HEK293 (cell line): Measurements from ENCODE around the gene SPRY4.

Experiments used
- GLIS1 ChIP-seq: fragments of 450-650 bp; formaldehyde crosslinking; IDR thresholded peaks from 2 replicates; pipeline ENCODE4 v1.5.1; 2016; ENCODE audit warnings: missing biosample characterization, missing genetic modification characterization
- GLIS2 ChIP-seq: fragments of 450-650 bp; formaldehyde crosslinking; IDR thresholded peaks from 2 replicates; pipeline ENCODE4 v1.5.1; 2016; ENCODE audit warnings: missing biosample characterization, missing genetic modification characterization
- HOXD13 ChIP-seq: sonication (generic); formaldehyde crosslinking; IDR thresholded peaks from 2 replicates; pipeline ENCODE4 v1.8.0; 2022; ENCODE audit warnings: missing genetic modification reagents, borderline replicate concordance
- KLF8 ChIP-seq: fragments of 450-650 bp; formaldehyde crosslinking; IDR thresholded peaks from 2 replicates; pipeline ENCODE4 v1.5.1; 2016; ENCODE audit warnings: missing biosample characterization, missing genetic modification characterization
- MZF1 ChIP-seq: fragments of 450-650 bp; formaldehyde crosslinking; IDR thresholded peaks from 2 replicates; pipeline ENCODE4 v1.5.1; 2017; ENCODE audit warnings: missing biosample characterization, missing genetic modification characterization, borderline replicate concordance
- SCRT1 ChIP-seq: fragments of 450-650 bp; formaldehyde crosslinking; IDR thresholded peaks from 2 replicates; pipeline ENCODE4 v1.5.1; 2016; ENCODE audit warnings: missing biosample characterization, missing genetic modification characterization, borderline replicate concordance
- TCF7L2 ChIP-seq: IDR thresholded peaks from 2 replicates; pipeline ENCODE4 v1.6.1; 2011; ENCODE audit warnings: low read depth, mild to moderate bottlenecking, inconsistent platforms, low read length, moderate library complexity, borderline replicate concordance
- ZBTB1 ChIP-seq: fragments of 450-650 bp; formaldehyde crosslinking; IDR thresholded peaks from 2 replicates; pipeline ENCODE4 v1.5.1; 2016; ENCODE audit warnings: missing biosample characterization, missing genetic modification characterization
- ZBTB17 ChIP-seq: fragments of 450-650 bp; formaldehyde crosslinking; IDR thresholded peaks from 2 replicates; pipeline ENCODE4 v1.5.1; 2016; ENCODE audit warnings: missing biosample characterization, missing genetic modification characterization
- ZBTB48 ChIP-seq: fragments of 450-650 bp; formaldehyde crosslinking; IDR thresholded peaks from 2 replicates; pipeline ENCODE4 v1.5.1; 2016; ENCODE audit warnings: missing biosample characterization, missing genetic modification characterization
- ZFHX2 ChIP-seq: fragments of 450-650 bp; formaldehyde crosslinking; conservative IDR thresholded peaks from 2 replicates; pipeline ENCODE4 v1.5.1; 2016; ENCODE audit warnings: missing biosample characterization, missing genetic modification characterization
- ZFP3 ChIP-seq: fragments of 450-650 bp; formaldehyde crosslinking; IDR thresholded peaks from 2 replicates; pipeline ENCODE4 v1.5.1; 2016; ENCODE audit warnings: low read depth, missing biosample characterization, missing genetic modification characterization
- ZIC2 ChIP-seq: fragments of 450-650 bp; formaldehyde crosslinking; IDR thresholded peaks from 2 replicates; pipeline ENCODE4 v1.5.1; 2016; ENCODE audit warnings: missing biosample characterization, missing genetic modification characterization
- ZNF121 ChIP-seq: fragments of 450-650 bp; formaldehyde crosslinking; IDR thresholded peaks from 2 replicates; pipeline ENCODE4 v1.5.1; 2016; ENCODE audit warnings: missing biosample characterization, missing genetic modification characterization
- ZNF184 ChIP-seq: fragments of 450-650 bp; IDR thresholded peaks from 2 replicates; pipeline ENCODE4 v1.5.1; 2018; ENCODE audit warnings: missing biosample characterization, mild to moderate bottlenecking, missing genetic modification characterization
- ZNF239 ChIP-seq: fragments of 450-650 bp; formaldehyde crosslinking; IDR thresholded peaks from 2 replicates; pipeline ENCODE4 v1.5.1; 2016; ENCODE audit warnings: missing biosample characterization, missing genetic modification characterization
- ZNF366 ChIP-seq: fragments of 450-650 bp; formaldehyde crosslinking; conservative IDR thresholded peaks from 2 replicates; pipeline ENCODE4 v1.5.1; 2016; ENCODE audit warnings: missing biosample characterization, missing genetic modification characterization
- ZNF391 ChIP-seq: fragments of 450-650 bp; formaldehyde crosslinking; IDR thresholded peaks from 2 replicates; pipeline ENCODE4 v1.5.1; 2016; ENCODE audit warnings: low read depth, missing biosample characterization, missing genetic modification characterization, borderline replicate concordance
- ZNF521 ChIP-seq: fragments of 450-650 bp; formaldehyde crosslinking; IDR thresholded peaks from 2 replicates; pipeline ENCODE4 v1.5.1; 2017; ENCODE audit warnings: missing biosample characterization, mild to moderate bottlenecking, missing genetic modification characterization
- ZNF654 ChIP-seq: fragments of 450-650 bp; formaldehyde crosslinking; IDR thresholded peaks from 2 replicates; pipeline ENCODE4 v1.5.1; 2016; ENCODE audit warnings: low read depth, missing biosample characterization, missing genetic modification characterization
- ZNF664 ChIP-seq: fragments of 450-650 bp; formaldehyde crosslinking; IDR thresholded peaks from 2 replicates; pipeline ENCODE4 v1.5.1; 2016; ENCODE audit warnings: missing biosample characterization, missing genetic modification characterization
- ZSCAN16 ChIP-seq: fragments of 450-650 bp; formaldehyde crosslinking; IDR thresholded peaks from 2 replicates; pipeline ENCODE4 v1.5.1; 2016; ENCODE audit warnings: missing biosample characterization, missing genetic modification characterization
- TF ChIP-seq, protein P1 (sequence below): fragments of 450-650 bp; formaldehyde crosslinking; IDR thresholded peaks from 2 replicates; pipeline ENCODE4 v1.5.0; 2017; ENCODE audit warnings: missing biosample characterization, missing genetic modification characterization, borderline replicate concordance
- TF ChIP-seq, protein P2 (sequence below): fragments of 450-650 bp; formaldehyde crosslinking; IDR thresholded peaks from 2 replicates; pipeline ENCODE4 v1.5.1; 2017; ENCODE audit warnings: missing biosample characterization, missing genetic modification characterization
- TF ChIP-seq, protein P3 (sequence below): fragments of 450-650 bp; formaldehyde crosslinking; IDR thresholded peaks from 2 replicates; pipeline ENCODE4 v1.5.1; 2016; ENCODE audit warnings: missing biosample characterization, missing genetic modification characterization
- TF ChIP-seq, protein P4 (sequence below): fragments of 450-650 bp; formaldehyde crosslinking; IDR thresholded peaks from 2 replicates; pipeline ENCODE4 v1.5.1; 2016; ENCODE audit warnings: missing biosample characterization, missing genetic modification characterization
- TF ChIP-seq, protein P5 (sequence below): fragments of 450-650 bp; formaldehyde crosslinking; IDR thresholded peaks from 2 replicates; pipeline ENCODE4 v1.5.1; 2016; ENCODE audit warnings: missing biosample characterization, missing genetic modification characterization
- TF ChIP-seq, protein P6 (sequence below): fragments of 450-650 bp; formaldehyde crosslinking; IDR thresholded peaks from 2 replicates; pipeline ENCODE4 v1.5.1; 2016; ENCODE audit warnings: missing biosample characterization, missing genetic modification characterization

SPRY4 gene

DNA sequence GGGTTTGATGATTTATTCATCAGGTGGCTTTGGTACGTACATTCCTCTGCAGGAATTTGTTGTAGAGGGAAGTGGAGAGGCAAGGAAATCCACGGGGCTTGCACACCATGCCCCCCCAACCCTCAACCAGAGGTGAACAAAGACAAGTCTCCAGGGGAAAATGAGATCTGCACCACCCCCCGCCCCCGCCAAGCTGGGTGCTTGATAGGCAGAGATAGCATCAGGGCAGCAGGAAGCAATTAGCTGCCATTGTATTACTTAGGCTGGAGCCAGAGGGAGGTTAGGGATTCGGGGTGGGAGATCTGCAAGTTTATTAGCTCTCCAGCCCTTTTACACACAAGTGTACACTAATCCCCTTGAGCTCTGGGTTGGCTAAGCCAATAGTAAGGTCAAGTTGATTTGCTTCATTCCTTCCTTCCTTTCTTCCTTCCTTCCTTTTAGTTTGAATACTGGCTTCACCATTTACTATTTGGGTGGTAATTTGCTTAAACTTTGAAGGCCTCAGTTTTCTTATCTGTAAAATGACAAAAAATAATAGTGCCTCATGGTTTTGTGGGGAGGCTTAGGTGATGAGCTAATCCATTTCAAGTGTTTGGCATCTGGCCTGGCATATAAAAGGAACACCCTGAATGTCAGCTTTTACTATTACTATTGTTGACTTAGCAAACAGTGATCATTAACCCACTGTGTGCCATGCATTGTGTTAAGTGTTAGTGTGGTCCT lies 34.1 kb downstream of the SPRY4 start (continued):
- TF ChIP-seq, protein P1, sequence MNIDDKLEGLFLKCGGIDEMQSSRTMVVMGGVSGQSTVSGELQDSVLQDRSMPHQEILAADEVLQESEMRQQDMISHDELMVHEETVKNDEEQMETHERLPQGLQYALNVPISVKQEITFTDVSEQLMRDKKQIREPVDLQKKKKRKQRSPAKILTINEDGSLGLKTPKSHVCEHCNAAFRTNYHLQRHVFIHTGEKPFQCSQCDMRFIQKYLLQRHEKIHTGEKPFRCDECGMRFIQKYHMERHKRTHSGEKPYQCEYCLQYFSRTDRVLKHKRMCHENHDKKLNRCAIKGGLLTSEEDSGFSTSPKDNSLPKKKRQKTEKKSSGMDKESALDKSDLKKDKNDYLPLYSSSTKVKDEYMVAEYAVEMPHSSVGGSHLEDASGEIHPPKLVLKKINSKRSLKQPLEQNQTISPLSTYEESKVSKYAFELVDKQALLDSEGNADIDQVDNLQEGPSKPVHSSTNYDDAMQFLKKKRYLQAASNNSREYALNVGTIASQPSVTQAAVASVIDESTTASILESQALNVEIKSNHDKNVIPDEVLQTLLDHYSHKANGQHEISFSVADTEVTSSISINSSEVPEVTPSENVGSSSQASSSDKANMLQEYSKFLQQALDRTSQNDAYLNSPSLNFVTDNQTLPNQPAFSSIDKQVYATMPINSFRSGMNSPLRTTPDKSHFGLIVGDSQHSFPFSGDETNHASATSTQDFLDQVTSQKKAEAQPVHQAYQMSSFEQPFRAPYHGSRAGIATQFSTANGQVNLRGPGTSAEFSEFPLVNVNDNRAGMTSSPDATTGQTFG: no peak
- TF ChIP-seq, protein P2, sequence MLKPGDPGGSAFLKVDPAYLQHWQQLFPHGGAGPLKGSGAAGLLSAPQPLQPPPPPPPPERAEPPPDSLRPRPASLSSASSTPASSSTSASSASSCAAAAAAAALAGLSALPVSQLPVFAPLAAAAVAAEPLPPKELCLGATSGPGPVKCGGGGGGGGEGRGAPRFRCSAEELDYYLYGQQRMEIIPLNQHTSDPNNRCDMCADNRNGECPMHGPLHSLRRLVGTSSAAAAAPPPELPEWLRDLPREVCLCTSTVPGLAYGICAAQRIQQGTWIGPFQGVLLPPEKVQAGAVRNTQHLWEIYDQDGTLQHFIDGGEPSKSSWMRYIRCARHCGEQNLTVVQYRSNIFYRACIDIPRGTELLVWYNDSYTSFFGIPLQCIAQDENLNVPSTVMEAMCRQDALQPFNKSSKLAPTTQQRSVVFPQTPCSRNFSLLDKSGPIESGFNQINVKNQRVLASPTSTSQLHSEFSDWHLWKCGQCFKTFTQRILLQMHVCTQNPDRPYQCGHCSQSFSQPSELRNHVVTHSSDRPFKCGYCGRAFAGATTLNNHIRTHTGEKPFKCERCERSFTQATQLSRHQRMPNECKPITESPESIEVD (tag by site-specific recombination): peak; percentile 90
- TF ChIP-seq, protein P3, sequence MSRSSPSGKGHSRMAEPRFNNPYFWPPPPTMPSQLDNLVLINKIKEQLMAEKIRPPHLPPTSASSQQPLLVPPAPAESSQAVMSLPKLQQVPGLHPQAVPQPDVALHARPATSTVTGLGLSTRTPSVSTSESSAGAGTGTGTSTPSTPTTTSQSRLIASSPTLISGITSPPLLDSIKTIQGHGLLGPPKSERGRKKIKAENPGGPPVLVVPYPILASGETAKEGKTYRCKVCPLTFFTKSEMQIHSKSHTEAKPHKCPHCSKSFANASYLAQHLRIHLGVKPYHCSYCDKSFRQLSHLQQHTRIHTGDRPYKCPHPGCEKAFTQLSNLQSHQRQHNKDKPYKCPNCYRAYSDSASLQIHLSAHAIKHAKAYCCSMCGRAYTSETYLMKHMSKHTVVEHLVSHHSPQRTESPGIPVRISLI (tag by site-specific recombination): 0 out of 2 replicates have a peak, but pooled peaks have one; percentile 20
- TF ChIP-seq HOXD13: 0 out of 2 replicates have a peak, but pooled peaks have one; percentile 12
- TF ChIP-seq, protein P4, sequence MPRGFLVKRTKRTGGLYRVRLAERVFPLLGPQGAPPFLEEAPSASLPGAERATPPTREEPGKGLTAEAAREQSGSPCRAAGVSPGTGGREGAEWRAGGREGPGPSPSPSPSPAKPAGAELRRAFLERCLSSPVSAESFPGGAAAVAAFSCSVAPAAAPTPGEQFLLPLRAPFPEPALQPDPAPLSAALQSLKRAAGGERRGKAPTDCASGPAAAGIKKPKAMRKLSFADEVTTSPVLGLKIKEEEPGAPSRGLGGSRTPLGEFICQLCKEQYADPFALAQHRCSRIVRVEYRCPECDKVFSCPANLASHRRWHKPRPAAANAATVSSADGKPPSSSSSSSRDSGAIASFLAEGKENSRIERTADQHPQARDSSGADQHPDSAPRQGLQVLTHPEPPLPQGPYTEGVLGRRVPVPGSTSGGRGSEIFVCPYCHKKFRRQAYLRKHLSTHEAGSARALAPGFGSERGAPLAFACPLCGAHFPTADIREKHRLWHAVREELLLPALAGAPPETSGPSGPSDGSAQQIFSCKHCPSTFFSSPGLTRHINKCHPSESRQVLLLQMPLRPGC (tag by site-specific recombination): peak; percentile 8; the same call in 1 of the 2 replicates
- peak; percentile 90 for TF ChIP-seq ZNF366 (tag by site-specific recombination)
- TF ChIP-seq ZBTB1 (tag by site-specific recombination): no peak
- no peak for TF ChIP-seq ZNF521 (tag by site-specific recombination)
- TF ChIP-seq ZNF391: no peak
- peak; percentile 36; the same call in 1 of the 2 replicates for TF ChIP-seq GLIS2 (tag by site-specific recombination)
- 0 out of 2 replicates have a peak, but pooled peaks have one; percentile 44 for TF ChIP-seq ZNF121 (tag by site-specific recombination)
- no peak; the same call in 1 of the 2 replicates for TF ChIP-seq ZSCAN16
- no peak for TF ChIP-seq ZNF654 (tag by site-specific recombination)
- TF ChIP-seq ZNF239 (tag by site-specific recombination): 0 out of 2 replicates have a peak, but pooled peaks have one; percentile 14
- peak; percentile 66 for TF ChIP-seq ZFHX2 (tag by site-specific recombination)
- peak; percentile 51 for TF ChIP-seq ZBTB48
- peak; percentile 56; the same call in 1 of the 2 replicates for TF ChIP-seq SCRT1 (tag by site-specific recombination)
- peak; percentile 46; the same call in 1 of the 2 replicates for TF ChIP-seq ZNF664 (tag by site-specific recombination)
- TF ChIP-seq ZIC2 (tag by site-specific recombination): peak; percentile 91
- TF ChIP-seq ZNF184 (tag by site-specific recombination): 0 out of 2 replicates have a peak, but pooled peaks have one; percentile 39
- peak; percentile 97 for TF ChIP-seq MZF1 (tag by site-specific recombination)
- TF ChIP-seq, protein P5, sequence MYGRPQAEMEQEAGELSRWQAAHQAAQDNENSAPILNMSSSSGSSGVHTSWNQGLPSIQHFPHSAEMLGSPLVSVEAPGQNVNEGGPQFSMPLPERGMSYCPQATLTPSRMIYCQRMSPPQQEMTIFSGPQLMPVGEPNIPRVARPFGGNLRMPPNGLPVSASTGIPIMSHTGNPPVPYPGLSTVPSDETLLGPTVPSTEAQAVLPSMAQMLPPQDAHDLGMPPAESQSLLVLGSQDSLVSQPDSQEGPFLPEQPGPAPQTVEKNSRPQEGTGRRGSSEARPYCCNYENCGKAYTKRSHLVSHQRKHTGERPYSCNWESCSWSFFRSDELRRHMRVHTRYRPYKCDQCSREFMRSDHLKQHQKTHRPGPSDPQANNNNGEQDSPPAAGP (tag by site-specific recombination): peak; percentile 90
- TF ChIP-seq KLF8 (tag by site-specific recombination): peak; percentile 47; the same call in 1 of the 2 replicates
- TF ChIP-seq GLIS1 (tag by site-specific recombination): peak; percentile 97
- TF ChIP-seq, protein P6, sequence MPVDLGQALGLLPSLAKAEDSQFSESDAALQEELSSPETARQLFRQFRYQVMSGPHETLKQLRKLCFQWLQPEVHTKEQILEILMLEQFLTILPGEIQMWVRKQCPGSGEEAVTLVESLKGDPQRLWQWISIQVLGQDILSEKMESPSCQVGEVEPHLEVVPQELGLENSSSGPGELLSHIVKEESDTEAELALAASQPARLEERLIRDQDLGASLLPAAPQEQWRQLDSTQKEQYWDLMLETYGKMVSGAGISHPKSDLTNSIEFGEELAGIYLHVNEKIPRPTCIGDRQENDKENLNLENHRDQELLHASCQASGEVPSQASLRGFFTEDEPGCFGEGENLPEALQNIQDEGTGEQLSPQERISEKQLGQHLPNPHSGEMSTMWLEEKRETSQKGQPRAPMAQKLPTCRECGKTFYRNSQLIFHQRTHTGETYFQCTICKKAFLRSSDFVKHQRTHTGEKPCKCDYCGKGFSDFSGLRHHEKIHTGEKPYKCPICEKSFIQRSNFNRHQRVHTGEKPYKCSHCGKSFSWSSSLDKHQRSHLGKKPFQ (tag by site-specific recombination): peak; percentile 61
- TF ChIP-seq ZBTB17 (tag by site-specific recombination): peak; percentile 41; the same call in 1 of the 2 replicates
- 0 out of 2 replicates have a peak, but pooled peaks have one; percentile 2 for TF ChIP-seq ZFP3 (tag by site-specific recombination)
- TF ChIP-seq TCF7L2: peak; percentile 49; the same call in 1 of the 2 replicates
